ENCODE data around the gene CLEC10A.

GRCh38 chr17:7064261-7064660, 15.8 kb downstream of the CLEC10A start:
- no peak for TF ChIP-seq CTCF (IDR thresholded peaks at IDR 0.05)
- TF ChIP-seq POLR2A (IDR thresholded peaks at IDR 0.05) = no peak
